HG02642 (cell line): ENCODE data around the gene PHOX2A.

Source experiments
- ATAC-seq: cut with Tn5 transposase; IDR thresholded peaks from one replicate; pipeline ENCODE4 v1.9.1; 2021; ENCODE audit warnings: mild to moderate bottlenecking; ENCODE audit not compliant: unreplicated experiment, poor library complexity

The PHOX2A gene

GRCh38 chr11:72250661-72251464, 6.9 kb upstream of the PHOX2A start:
- ATAC-seq = no peak

- no peak for ATAC-seq
Measured at GRCh38 chr11:72249961-72250360, 6.0 kb upstream of the PHOX2A start.

- no peak for ATAC-seq
Measured at GRCh38 chr11:72247584-72247983, 3.6 kb upstream of the PHOX2A start.

- no peak for ATAC-seq
Measured at GRCh38 chr11:72245263-72245816, 1.4 kb upstream of the PHOX2A start.

GRCh38 chr11:72244361-72245262, 636 bp upstream of the PHOX2A start:
- no peak for ATAC-seq

GRCh38 chr11:72243173-72244059, 560 bp downstream of the PHOX2A start:
- no peak for ATAC-seq

- no peak for ATAC-seq
Measured at GRCh38 chr11:72242141-72242540, 1.8 kb downstream of the PHOX2A start.

- ATAC-seq = no peak
Measured at GRCh38 chr11:72241291-72241781, 2.6 kb downstream of the PHOX2A start.

DNA sequence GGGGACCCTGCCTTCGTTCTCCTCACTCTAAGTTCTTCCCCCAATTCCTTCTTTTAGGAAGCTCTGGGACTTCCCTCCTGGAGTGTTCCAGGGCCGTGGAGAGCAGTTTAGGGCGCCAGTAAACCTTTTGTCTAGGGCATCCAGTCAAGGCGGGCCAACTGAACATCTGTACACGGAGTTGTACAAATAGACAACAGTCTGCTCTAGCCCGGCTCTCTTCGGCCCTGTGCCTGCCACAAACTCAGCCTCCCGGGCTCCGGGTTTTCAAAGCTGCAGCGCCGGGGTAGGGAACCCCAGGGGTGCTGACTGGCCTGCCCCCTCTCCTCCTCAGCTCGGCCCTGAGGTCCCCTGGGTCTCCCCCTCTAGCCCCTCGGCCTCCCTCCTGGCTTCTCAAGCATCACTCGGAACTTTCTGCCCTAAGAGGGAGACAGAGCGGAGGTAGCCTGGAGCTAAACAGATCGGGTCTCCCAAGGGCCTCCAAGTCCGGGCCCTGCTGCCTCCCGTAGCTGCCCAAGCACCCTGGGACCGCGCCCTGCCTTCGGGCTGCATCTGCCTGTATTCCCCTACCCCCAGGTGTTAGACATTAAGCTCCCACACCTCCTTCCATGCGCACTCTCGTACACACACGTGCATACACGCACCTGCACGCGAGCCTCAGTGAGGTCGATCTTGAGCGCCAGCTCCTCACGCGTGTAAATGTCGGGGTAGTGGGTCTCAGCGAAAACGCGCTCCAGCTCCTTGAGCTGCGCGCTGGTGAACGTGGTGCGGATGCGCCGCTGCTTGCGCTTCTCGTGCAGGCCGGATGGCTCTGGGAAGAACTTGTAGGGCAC, 3.3 kb downstream of the PHOX2A start:
- no peak for ATAC-seq

GRCh38 chr11:72239849-72240460, 4.0 kb downstream of the PHOX2A start:
- ATAC-seq = no peak

DNA sequence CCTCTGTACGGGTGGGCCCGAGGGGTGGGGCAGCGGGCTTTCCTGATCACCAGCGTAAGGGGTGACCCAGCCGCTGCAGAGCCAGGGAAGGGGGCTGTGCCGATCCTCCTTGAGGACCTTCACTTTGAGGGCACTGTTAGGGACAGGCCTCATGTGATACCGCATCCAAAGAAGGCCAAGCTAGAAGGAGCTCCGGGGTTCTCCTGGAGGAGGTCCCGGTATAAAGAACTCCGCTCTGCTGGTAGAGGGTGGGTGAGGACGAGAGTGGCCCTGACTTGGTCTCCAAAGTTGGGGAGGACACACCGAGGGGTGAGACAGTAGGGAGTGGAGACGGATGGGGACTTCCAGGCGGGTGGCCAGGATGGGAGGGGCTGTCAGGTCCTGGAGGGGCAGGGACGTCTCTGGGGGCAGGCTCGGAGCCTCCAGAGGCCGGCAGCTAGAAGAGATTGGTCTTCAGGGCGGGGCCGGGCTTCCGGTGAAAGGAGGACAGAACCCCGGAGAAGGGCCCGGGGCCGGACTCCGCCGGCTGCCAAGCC, 4.6 kb downstream of the PHOX2A start:
- ATAC-seq = no peak

DNA sequence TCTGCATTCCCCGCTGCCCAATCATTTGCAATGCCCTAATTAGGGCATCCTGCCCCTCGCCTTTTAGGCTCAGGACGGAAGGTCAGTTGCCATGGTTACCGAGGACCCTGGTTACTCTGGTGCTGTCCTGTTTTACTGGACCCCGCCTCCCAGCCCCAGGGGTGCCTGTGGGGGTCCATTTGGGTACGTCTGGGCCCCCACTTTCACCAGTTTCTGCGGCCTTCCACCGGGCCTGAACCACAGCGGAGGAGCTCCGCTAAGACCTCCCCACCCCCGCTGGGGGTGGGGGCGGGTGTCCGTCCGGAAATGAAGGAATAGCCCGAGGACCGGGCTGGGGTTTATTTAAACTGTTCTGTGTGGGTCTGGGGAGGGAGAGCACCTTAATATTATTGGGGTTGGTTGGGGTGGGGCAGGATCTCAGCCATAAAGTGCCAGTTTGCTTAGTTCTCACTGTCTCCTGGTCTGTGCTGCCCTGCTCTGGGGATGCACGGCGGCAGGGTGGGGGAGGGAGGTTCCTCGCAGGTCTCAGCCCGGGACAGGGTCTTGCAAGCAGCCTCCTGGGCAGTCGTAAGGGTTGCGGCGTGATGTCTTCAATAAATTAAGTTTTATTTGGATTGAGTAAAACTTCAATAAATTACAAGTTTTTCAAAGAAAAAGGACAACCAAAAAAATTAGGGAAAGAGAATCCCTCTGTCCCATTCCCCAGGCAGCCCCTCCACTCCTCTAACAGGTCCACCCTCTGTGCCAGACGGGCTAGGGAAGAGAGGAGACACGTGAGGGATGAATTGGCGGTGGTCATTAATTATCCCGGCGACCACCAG, 5.3 kb downstream of the PHOX2A start:
- ATAC-seq = no peak

- ATAC-seq = no peak
Measured at GRCh38 chr11:72238040-72238450, 5.9 kb downstream of the PHOX2A start.

- ATAC-seq = no peak
Measured at GRCh38 chr11:72237112-72237931, 6.7 kb downstream of the PHOX2A start.

- no peak for ATAC-seq
Measured at GRCh38 chr11:72236774-72237111, 7.2 kb downstream of the PHOX2A start.

- no peak for ATAC-seq
Measured at GRCh38 chr11:72236083-72236697, 7.8 kb downstream of the PHOX2A start.
